ENCODE results near the gene UGGT2. TPM values are rescaled to one million over a fixed set of nuclear protein-coding genes. Genes with fewer than 3 reads are reported as not detected.
"Not testable (repeated sequence)": the region's sequence is repeated elsewhere in the genome, so short reads cannot be mapped to it uniquely, and the experiment has no call there.

Gene UGGT2
- total RNA-seq, 4 donors from 2014 or later: 20.9 to 58.8 (median 40.0) TPM

GRCh38 chr13:95797016-95797415 is 256.2 kb downstream of the UGGT2 start:
- ATAC-seq: no peak
- no peaks in the 10 kb centered on the region for H3K9me3 ChIP-seq
- H3K36me3 ChIP-seq: peaks cover 0 to 30% of the 10 kb centered on the region in 2 donors
- WGBS, 2 donors (ENCODE audit: low coverage in 1 of 2): 78 to 82% methylated on average over 2 of the region's 2 CpGs
- H3K4me1 ChIP-seq: no peaks in the 10 kb centered on the region
- TF ChIP-seq EP300 (IDR thresholded peaks at IDR 0.05) (no peak), CTCF (IDR thresholded peaks at IDR 0.05) (no peak), POLR2A (IDR thresholded peaks at IDR 0.05) (no peak), POLR2AphosphoS5 (IDR thresholded peaks at IDR 0.05) (no peak)
- H3K27me3 ChIP-seq: no peaks in the 10 kb centered on the region
- no peak overlapping the region for H3K4me3 ChIP-seq
- H3K27ac ChIP-seq: no peak overlapping the region

- ATAC-seq: no peak
- no peaks in the 10 kb centered on the region for H3K4me1 ChIP-seq
- H3K27ac ChIP-seq: no peak overlapping the region
- WGBS, 2 donors (ENCODE audit: low coverage in 1 of 2): 68 to 83% methylated on average over 3 of the region's 3 CpGs
- no peaks in the 10 kb centered on the region for H3K27me3 ChIP-seq
- TF ChIP-seq POLR2AphosphoS5 (IDR thresholded peaks at IDR 0.05) (no peak), EP300 (IDR thresholded peaks at IDR 0.05) (no peak), POLR2A (IDR thresholded peaks at IDR 0.05) (no peak), CTCF (IDR thresholded peaks at IDR 0.05) (no peak)
- H3K4me3 ChIP-seq: no peak overlapping the region
- H3K36me3 ChIP-seq: peaks cover 0 to 59% of the 10 kb centered on the region in 2 donors
- H3K9me3 ChIP-seq: no peaks in the 10 kb centered on the region
Measured at GRCh38 chr13:95793781-95794180, 259.4 kb downstream of the UGGT2 start.

- no peaks in the 10 kb centered on the region for H3K4me1 ChIP-seq
- ATAC-seq: no peak
- no peak for TF ChIP-seq CTCF (IDR thresholded peaks at IDR 0.05)
- no peak for TF ChIP-seq EP300 (IDR thresholded peaks at IDR 0.05)
- TF ChIP-seq POLR2AphosphoS5 (IDR thresholded peaks at IDR 0.05): no peak
- no peak for TF ChIP-seq POLR2A (IDR thresholded peaks at IDR 0.05)
- peaks cover 0 to 66% of the 10 kb centered on the region in 2 donors for H3K36me3 ChIP-seq
- no peak overlapping the region for H3K4me3 ChIP-seq
- 75 to 96% methylated on average over 2 to 3 of the region's 3 CpGs for whole genome bisulfite sequencing, 2 donors (ENCODE audit: low coverage in 1 of 2)
- H3K27ac ChIP-seq: no peak overlapping the region
- H3K9me3 ChIP-seq: no peaks in the 10 kb centered on the region
- H3K27me3 ChIP-seq: no peaks in the 10 kb centered on the region
Measured at GRCh38 chr13:95793018-95793555, 260.1 kb downstream of the UGGT2 start.

- Histone ChIP-seq H3K36me3 (peaks cover 0 to 76% of the 10 kb centered on the region in 2 donors), H3K27ac (no peak overlapping the region), H3K4me3 (no peak overlapping the region), H3K27me3 (no peaks in the 10 kb centered on the region), H3K9me3 (no peaks in the 10 kb centered on the region), H3K4me1 (no peaks in the 10 kb centered on the region)
- TF ChIP-seq EP300 (IDR thresholded peaks at IDR 0.05) (no peak), POLR2A (IDR thresholded peaks at IDR 0.05) (no peak), CTCF (IDR thresholded peaks at IDR 0.05) (no peak), POLR2AphosphoS5 (IDR thresholded peaks at IDR 0.05) (no peak)
- WGBS, 2 donors (ENCODE audit: low coverage in 1 of 2): 81 to 86% methylated on average over 5 to 7 of the region's 7 CpGs
- no peak for ATAC-seq
Measured at GRCh38 chr13:95791084-95791722, 262.0 kb downstream of the UGGT2 start.

- not testable (repeated sequence) for H3K9me3 ChIP-seq, ATAC-seq, H3K4me1 ChIP-seq, H3K4me3 ChIP-seq, H3K27me3 ChIP-seq, H3K27ac ChIP-seq
- H3K36me3 ChIP-seq: peaks cover 0 to 67% of the 10 kb centered on the region in 2 donors
Measured at GRCh38 chr13:95789315-95789714, 263.9 kb downstream of the UGGT2 start.
